ENCODE data around the gene EFHB.

GRCh38 chr3:19967812-19968211, 33.8 kb upstream of the EFHB start:
- no peak for TF ChIP-seq CTCF (IDR thresholded peaks at IDR 0.05)
- no peak for TF ChIP-seq EZH2 (IDR thresholded peaks at IDR 0.05)
- TF ChIP-seq EZH2phosphoT487 (IDR thresholded peaks at IDR 0.05): no peak

Data from neural progenitor cell (in vitro differentiated cells).